Activated CD4-positive, alpha-beta memory T cell treated with anti-CD3 and anti-CD28 coated beads for 36 hours (primary cell): ENCODE data around the gene MED16. TPM values are rescaled to one million over a fixed set of nuclear protein-coding genes. Genes with fewer than 3 reads are reported as not detected.
"Not testable (repeated sequence)": the region's sequence is repeated elsewhere in the genome, so short reads cannot be mapped to it uniquely, and the experiment has no call there.

Source experiments
- CTCF ChIA-PET: fragments of 350-600 bp; sonication (Branson Sonifier 250); formaldehyde crosslinking; loops from one replicate; lab custom pipeline; 2021; ENCODE audit warnings: antibody characterized with exemption, inconsistent platforms; lab: Charles Lee
- POLR2A ChIA-PET: fragments of 350-600 bp; sonication (Branson Sonifier 250); formaldehyde crosslinking; loops from one replicate; lab custom pipeline; 2021; ENCODE audit warnings: antibody characterized with exemption; lab: Charles Lee
- DNase-seq: peaks from one replicate; pipeline ENCODE4 v3.0.0-alpha.2; 2020
- H3K27ac Mint-ChIP-seq: one replicate; pipeline ENCODE4 v1.8.0; 2021; ENCODE audit warnings: mixed read lengths
- H3K27me3 Mint-ChIP-seq: one replicate; pipeline ENCODE4 v1.8.0; 2021; ENCODE audit warnings: mixed read lengths
- H3K36me3 Mint-ChIP-seq: one replicate; pipeline ENCODE4 v1.8.0; 2021; ENCODE audit warnings: mixed read lengths
- H3K4me1 Mint-ChIP-seq: one replicate; pipeline ENCODE4 v1.8.0; 2021; ENCODE audit warnings: low read depth, mixed read lengths
- H3K4me3 Mint-ChIP-seq: one replicate; pipeline ENCODE4 v1.8.0; 2021; ENCODE audit warnings: mild to moderate bottlenecking, mixed read lengths
- H3K9me3 Mint-ChIP-seq: one replicate; pipeline ENCODE4 v1.8.0; 2021; ENCODE audit warnings: mixed read lengths
- intact Hi-C: fragments of 100-400 bp; cut with micrococcal nuclease; formaldehyde crosslinking; loops from one replicate; pipeline ENCODE4 v1.15.1; 2023
- total RNA-seq, 2 experiments: library from RNA; stranded (reverse); gene quantifications; one replicate each; pipeline ENCODE4 v1.2.3, GENCODE V29; 2021

Gene MED16
- total RNA-seq, 2 experiments from 2014 or later, result 58.9 to 62.7 TPM

DNA sequence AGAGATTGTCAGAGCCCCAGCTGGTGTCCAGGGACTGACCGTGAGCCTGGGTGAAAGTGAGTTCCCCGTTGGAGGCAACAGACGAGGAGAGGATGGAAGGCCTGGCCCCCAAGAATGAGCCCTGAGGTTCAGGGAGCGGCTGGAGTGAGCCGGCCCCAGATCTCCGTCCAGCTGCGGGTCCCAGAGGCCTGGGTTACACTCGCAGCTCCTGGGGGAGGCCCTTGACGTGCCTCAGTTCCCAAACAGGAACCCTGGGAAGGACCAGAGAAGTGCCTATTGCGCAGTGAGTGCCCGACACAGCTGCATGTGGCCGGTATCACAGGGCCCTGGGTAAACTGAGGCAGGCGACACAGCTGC lies 42.0 kb downstream of the MED16 start:
- intact Hi-C loops, result no loop called here
- no peaks in the 10 kb centered on the region for H3K9me3 Mint-ChIP-seq
- CTCF ChIA-PET, result interaction anchor here (0.9 kb wide), 1 partner anchor 150 kb away, joined by 3 read pairs; the partner anchor contains the start of gene GRIN3B

GRCh38 chr19:850221-850978 lies 42.6 kb downstream of the MED16 start:
- intact Hi-C loops, result no loop called here
- Mint-ChIP-seq H3K27ac (no peak overlapping the region), H3K36me3 (no peaks in the 10 kb centered on the region), H3K4me3 (no peak overlapping the region), H3K4me1 (no peaks in the 10 kb centered on the region), H3K27me3 (peaks cover 31% of the 10 kb centered on the region), H3K9me3 (no peaks in the 10 kb centered on the region)
- ChIA-PET CTCF (interaction anchor here (0.9 kb wide), 1 partner anchor 150 kb away, joined by 3 read pairs; the partner anchor contains the start of gene GRIN3B), POLR2A (no interaction called here)
- no peak for DNase-seq

More for the DNA sequence above, 42.0 kb downstream of the MED16 start:
- POLR2A ChIA-PET, result no interaction called here
- no peaks in the 10 kb centered on the region for H3K36me3 Mint-ChIP-seq
- H3K4me3 Mint-ChIP-seq, result no peak overlapping the region
- no peak overlapping the region for H3K27ac Mint-ChIP-seq
- peaks cover 27% of the 10 kb centered on the region for H3K27me3 Mint-ChIP-seq
- no peaks in the 10 kb centered on the region for H3K4me1 Mint-ChIP-seq
- no peak for DNase-seq

- H3K9me3 Mint-ChIP-seq, H3K4me1 Mint-ChIP-seq, POLR2A ChIA-PET, H3K36me3 Mint-ChIP-seq, H3K27ac Mint-ChIP-seq, H3K4me3 Mint-ChIP-seq, DNase-seq, intact Hi-C loops, CTCF ChIA-PET: not testable (repeated sequence)
- H3K27me3 Mint-ChIP-seq, result peaks cover 39% of the 10 kb centered on the region
Measured at GRCh38 chr19:849195-849594, 43.8 kb downstream of the MED16 start.

DNA sequence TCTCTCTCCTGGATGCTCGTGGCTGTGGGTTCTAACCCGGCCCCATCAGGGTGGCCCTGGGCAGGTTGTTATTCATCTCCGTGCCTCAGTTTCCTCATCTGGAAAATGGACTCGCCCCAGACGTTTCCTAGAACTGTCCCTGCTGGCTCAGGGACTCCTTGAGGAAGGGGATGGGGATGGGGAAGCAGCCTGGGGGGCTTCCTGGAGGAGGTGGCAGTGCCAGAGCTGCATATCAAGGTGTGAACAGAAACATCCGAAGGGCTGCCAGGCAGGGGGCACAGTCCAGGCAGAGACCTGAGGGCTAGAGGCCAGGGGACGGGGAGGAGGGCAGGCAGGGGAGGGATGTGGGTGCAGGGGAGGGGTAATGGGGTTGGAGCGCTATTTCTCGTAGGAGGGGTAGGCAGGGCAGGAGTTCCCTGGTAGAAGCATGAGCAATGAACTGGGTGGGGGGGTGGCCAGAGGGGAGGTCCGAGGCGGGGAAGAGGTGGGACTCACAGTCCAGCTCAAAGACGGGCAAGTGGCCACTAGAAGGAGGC lies 44.5 kb downstream of the MED16 start:
- intact Hi-C loops, result no loop called here
- Mint-ChIP-seq H3K36me3 (no peaks in the 10 kb centered on the region), H3K27ac (no peak overlapping the region), H3K4me1 (peaks cover 3% of the 10 kb centered on the region), H3K4me3 (no peak overlapping the region), H3K27me3 (peaks cover 40% of the 10 kb centered on the region), H3K9me3 (no peaks in the 10 kb centered on the region)
- ChIA-PET CTCF (interaction anchor here (0.7 kb wide), 1 partner anchor 79 kb away, joined by 3 read pairs; no protein-coding TSS in a partner anchor), POLR2A (no interaction called here)
- no peak for DNase-seq

DNA sequence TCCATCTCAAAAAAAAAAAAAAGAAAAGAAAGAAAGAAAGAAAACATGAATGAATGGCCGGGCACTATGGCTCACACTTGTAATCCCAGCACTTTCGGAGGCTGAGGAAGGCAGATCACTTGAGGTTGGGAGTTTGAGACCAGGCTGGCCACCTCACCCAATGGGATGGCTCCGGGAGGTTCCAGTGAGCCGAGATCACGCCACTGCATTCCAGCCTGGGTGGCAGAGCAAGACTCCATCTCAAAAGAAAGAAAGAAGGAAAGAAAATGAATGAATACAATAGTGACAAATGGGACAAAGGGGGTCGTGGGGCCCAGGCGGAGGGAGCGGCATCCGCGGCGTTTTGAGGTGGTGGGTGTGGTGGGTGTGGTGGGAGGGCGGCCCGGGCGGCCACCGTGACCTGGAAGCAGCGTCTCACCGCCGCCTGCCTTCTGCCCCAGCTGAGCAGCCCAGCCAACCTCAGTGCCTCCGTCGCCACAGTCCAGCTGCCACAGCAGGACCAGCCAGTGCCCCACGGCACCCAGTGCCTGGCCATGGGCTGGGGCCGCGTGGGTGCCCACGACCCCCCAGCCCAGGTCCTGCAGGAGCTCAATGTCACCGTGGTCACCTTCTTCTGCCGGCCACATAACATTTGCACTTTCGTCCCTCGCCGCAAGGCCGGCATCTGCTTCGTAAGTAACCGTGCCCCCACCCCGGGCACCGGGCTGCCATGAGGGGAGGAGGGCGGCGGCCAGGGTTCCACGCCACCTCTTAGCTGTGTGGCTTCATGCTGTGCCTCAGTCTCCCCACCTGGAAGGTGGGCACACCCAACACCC lies 47.1 kb downstream of the MED16 start:
- peaks cover 39% of the 10 kb centered on the region for H3K27me3 Mint-ChIP-seq
- ChIA-PET CTCF (no interaction called here), POLR2A (no interaction called here)
- no peak for DNase-seq
- peaks cover 3% of the 10 kb centered on the region for H3K9me3 Mint-ChIP-seq
- intact Hi-C loops, result no loop called here
- H3K4me1 Mint-ChIP-seq, result peaks cover 3% of the 10 kb centered on the region
- no peak overlapping the region for H3K27ac Mint-ChIP-seq
- H3K4me3 Mint-ChIP-seq, result no peak overlapping the region
- H3K36me3 Mint-ChIP-seq, result no peaks in the 10 kb centered on the region

DNA sequence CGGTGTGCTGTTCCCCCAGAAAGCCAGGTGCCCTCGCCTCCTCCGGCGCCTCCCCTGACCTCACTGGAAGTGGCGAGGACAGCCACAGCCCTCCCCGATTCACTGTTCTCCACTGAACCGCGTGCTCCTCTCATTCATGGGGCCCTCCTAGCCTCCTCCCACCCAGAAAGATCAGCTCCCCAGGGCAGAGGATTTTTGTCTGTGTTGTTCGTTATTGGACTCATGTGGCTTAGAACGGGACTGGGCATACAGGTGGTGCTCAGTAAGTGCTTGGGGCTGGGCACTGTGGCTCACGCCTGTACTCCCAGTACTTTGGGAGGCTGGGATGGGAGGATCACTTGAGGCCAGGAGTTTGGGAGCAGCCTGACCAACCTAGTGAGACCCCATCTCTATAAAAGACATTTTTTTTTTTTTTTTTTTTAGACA lies 48.4 kb downstream of the MED16 start:
- Mint-ChIP-seq H3K4me3 (no peak overlapping the region), H3K27ac (no peak overlapping the region), H3K9me3 (peaks cover 3% of the 10 kb centered on the region), H3K27me3 (peaks cover 37% of the 10 kb centered on the region), H3K4me1 (peaks cover 3% of the 10 kb centered on the region), H3K36me3 (no peaks in the 10 kb centered on the region)
- DNase-seq, result no peak
- ChIA-PET CTCF (no interaction called here), POLR2A (no interaction called here)
- intact Hi-C loops, result no loop called here

DNA sequence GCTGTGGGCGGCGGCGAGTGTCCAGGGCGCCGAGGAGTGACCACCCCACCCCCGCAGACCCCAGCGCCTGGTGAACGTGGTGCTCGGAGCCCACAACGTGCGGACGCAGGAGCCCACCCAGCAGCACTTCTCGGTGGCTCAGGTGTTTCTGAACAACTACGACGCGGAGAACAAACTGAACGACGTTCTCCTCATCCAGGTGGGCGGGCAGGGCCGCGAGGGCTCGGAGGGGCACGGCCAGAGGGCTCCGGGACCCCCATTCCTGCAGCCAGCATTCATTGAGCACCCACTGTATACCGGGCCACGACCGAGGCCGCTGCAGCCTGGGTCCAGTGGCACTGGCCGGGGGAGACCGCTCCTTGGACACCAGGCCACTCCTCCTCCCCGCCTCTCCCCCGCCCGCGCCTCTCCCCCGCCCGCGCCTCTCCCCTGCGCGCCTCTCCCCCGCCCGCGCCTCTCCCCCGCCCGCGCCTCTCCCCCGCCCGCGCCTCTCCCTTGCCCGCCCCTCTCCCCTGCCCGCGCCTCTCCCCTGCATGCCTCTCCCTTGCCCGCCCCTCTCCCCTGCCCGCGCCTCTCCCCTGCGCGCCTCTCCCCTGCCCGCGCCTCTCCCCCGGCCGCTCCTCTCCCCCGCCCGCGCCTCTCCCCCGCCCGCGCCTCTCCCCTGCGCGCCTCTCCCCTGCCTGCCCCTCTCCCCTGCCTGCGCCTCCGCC lies 49.0 kb downstream of the MED16 start:
- ChIA-PET POLR2A (no interaction called here), CTCF (no interaction called here)
- peaks cover 3% of the 10 kb centered on the region for H3K9me3 Mint-ChIP-seq
- no peak for DNase-seq
- H3K4me1 Mint-ChIP-seq, result peaks cover 3% of the 10 kb centered on the region
- peaks cover 35% of the 10 kb centered on the region for H3K27me3 Mint-ChIP-seq
- H3K4me3 Mint-ChIP-seq, result no peak overlapping the region
- H3K27ac Mint-ChIP-seq, result no peak overlapping the region
- intact Hi-C loops, result no loop called here
- no peaks in the 10 kb centered on the region for H3K36me3 Mint-ChIP-seq

GRCh38 chr19:843180-843835 lies 49.7 kb downstream of the MED16 start:
- no peaks in the 10 kb centered on the region for H3K36me3 Mint-ChIP-seq
- intact Hi-C loops, result no loop called here
- H3K27ac Mint-ChIP-seq, result no peak overlapping the region
- no peak for DNase-seq
- CTCF ChIA-PET, result interaction anchor here (1.4 kb wide), 1 partner anchor 13 kb away, joined by 3 read pairs; no protein-coding TSS in a partner anchor
- H3K4me1 Mint-ChIP-seq, result peaks cover 3% of the 10 kb centered on the region
- peaks cover 34% of the 10 kb centered on the region for H3K27me3 Mint-ChIP-seq
- H3K4me3 Mint-ChIP-seq, result no peak overlapping the region
- H3K9me3 Mint-ChIP-seq, result peaks cover 3% of the 10 kb centered on the region
- POLR2A ChIA-PET, result no interaction called here

DNA sequence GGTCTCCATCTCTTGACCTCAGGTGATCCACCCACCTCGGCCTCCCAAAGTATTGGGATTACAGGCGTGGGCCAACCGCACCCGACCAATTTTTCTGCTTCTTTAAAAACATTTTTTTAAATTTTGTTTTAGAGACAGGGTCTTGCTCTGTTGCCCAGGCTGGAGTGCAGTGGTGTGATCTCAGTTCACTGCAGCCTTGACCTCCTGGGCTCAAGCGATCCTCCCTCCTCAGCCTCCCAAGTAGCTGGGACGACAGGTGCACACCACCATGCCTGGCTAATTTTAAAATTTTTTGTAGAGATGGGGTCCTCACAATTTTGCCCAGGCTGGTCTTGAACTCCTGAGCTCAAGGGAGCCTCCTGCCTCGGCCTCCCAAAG lies 50.2 kb downstream of the MED16 start:
- not testable (repeated sequence) for H3K4me1 Mint-ChIP-seq

GRCh38 chr19:840519-841206 lies 52.3 kb downstream of the MED16 start, which contains the start of gene PRTN3:
Gene PRTN3, plus strand, starts transcription at chr19:840999. Its CDS starts 10 bp downstream, at chr19:841009.
- peaks cover 6% of the 10 kb centered on the region for H3K4me1 Mint-ChIP-seq
- ChIA-PET POLR2A (no interaction called here), CTCF (no interaction called here)
- no peak within 1 kb of the TSS for H3K4me3 Mint-ChIP-seq
- intact Hi-C loops, result no loop called here
- H3K27me3 Mint-ChIP-seq, result peaks cover 22% of the 10 kb centered on the region
- H3K9me3 Mint-ChIP-seq, result peaks cover 3% of the 10 kb centered on the region
- no peak for DNase-seq
- H3K27ac Mint-ChIP-seq, result peak within 1 kb of the TSS; percentile 2
- H3K36me3 Mint-ChIP-seq, result no peaks in the 10 kb centered on the region

More for the DNA sequence above, 50.2 kb downstream of the MED16 start:
- H3K27me3 Mint-ChIP-seq, result peaks cover 31% of the 10 kb centered on the region
- H3K9me3 Mint-ChIP-seq, intact Hi-C loops, H3K27ac Mint-ChIP-seq, DNase-seq, H3K4me3 Mint-ChIP-seq, H3K36me3 Mint-ChIP-seq, POLR2A ChIA-PET: not testable (repeated sequence)
- CTCF ChIA-PET, result interaction anchor here (1.4 kb wide), 1 partner anchor 14 kb away, joined by 3 read pairs; no protein-coding TSS in a partner anchor

DNA sequence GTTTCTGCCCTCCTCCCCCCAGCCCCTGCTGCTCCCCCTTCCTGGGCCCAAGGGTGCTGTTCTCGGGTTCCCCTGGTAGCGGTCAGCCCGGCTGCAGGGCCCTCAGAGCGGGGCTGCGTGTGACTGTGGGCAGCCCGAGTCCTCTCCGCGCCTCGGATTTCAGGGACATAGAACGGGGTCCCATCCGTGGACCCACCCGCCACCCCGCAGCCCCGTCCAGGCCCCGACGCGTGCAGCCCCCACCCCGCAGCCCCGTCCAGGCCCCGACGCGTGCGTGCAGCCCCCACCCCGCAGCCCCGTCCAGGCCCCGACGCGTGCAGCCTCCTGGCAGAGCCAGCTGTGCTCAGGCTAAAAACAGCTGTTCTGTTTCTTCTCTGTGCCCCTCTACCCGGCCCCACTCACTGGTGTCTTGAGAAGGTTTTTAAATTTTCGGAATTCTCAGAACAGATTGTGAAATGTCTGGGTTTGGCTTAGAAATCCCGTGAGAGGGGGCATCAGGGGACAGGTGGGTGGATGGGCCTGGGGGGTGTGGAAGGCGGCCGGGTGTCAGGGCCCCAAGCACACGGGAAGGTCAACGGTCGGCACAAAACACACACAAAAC lies 57.7 kb downstream of the MED16 start:
- H3K27ac Mint-ChIP-seq, result no peak overlapping the region
- intact Hi-C loops, result no loop called here
- DNase-seq, result no peak
- CTCF ChIA-PET, result no interaction called here
- POLR2A ChIA-PET, result no interaction called here
- peaks cover 7% of the 10 kb centered on the region for H3K27me3 Mint-ChIP-seq
- H3K4me1 Mint-ChIP-seq, result peaks cover 3% of the 10 kb centered on the region
- H3K36me3 Mint-ChIP-seq, result no peaks in the 10 kb centered on the region
- no peak overlapping the region for H3K4me3 Mint-ChIP-seq
- no peaks in the 10 kb centered on the region for H3K9me3 Mint-ChIP-seq
